ENCODE measurements around the gene DPYSL3.

The DPYSL3 gene

DNA sequence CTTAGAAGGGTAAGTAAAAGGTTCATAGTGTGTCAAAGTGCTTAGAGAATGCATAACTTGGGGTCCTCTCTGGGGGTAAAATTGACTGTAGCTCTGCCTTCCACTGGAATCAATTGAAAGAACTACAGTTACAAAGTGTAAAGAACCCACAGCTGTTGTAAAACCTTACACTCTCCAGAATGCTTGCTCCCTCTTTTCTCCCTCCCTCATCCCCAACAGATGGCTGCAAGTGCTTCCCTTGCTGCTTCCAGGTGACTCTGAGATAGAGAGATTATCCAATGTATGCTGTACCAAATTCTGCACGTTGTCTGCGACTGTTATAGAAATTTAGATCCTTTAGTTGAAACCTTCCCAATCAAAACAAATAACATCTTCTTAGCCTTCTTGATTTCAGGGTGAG is 149.1 kb downstream of the DPYSL3 start:
- DNase-seq: no peak

DNA sequence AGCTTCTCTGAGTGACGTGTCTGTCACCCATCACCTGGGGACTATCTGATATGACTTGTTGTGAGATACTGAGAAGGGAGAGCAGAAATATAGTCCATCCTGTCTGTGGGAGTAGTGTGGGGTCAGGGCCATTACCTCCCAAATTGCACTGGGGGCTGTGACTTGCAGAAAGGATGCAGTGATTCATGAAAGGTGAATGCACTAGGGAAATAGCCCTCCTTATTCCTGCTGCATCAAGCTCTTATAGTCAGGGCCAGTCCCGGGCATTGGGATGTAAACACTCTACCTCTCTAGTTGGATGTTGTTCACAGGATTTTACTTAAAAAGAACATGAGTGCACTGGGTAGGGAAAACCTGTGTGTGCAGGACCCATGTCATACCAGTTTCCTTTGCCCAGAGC is 150.3 kb downstream of the DPYSL3 start:
- DNase-seq: no peak

DNA sequence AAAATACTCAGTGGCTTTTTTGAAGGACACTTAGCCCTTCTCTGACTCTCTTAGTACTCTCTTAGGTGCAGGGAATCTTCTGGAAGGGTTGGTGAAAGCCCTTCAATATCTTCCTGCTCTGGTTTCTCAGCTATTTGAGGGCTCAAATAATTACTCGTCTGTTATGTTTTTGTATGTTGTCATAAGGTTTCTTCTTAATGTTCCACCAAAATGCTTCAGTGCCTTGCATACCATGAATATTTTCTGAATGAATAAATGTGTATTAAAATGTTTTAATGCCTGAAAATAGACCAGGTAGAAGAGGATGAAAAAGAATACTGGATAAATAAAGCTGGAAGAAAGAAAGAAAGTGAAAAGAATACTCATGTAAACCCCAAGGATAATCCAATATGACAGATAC is 150.8 kb downstream of the DPYSL3 start:
- DNase-seq: no peak

DNA sequence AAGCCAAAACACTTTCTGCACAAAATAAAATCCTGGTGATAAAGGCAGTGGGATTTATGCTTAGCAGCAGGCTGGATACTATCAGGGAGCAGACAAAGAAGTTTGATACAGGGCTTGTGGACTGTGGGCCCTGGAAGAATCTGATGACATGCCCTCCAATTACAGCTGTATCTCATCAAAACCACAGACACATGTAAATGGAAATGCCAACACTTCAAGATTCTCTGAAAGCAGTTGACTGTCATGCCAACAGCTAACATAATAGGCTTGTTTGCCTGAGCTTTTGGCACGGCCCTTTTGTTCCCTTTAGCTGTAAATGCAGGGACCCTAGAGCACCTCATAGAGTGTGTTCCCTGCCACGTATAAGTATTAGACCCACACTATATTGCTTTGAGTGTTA is 160.6 kb downstream of the DPYSL3 start:
- DNase-seq: no peak

DNA sequence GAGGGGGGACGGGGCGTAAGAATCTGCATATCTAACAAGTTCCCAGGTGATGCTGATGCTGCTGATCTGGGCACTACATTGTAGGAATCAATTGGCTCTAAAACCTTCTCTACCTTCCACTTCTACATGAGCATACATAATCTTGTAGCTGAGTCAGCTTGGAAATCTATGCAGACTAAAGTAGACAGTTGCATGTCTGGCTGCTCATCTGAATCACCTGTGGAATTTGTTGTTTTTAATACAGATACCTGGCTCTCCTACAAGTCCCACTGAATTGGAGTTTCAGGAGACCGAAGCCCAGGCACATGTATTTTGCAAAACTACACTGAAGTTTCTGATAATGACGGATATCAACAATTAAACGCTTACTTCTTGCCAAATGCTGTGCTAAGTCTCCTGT is 161.4 kb downstream of the DPYSL3 start:
- no peak for DNase-seq

DNA sequence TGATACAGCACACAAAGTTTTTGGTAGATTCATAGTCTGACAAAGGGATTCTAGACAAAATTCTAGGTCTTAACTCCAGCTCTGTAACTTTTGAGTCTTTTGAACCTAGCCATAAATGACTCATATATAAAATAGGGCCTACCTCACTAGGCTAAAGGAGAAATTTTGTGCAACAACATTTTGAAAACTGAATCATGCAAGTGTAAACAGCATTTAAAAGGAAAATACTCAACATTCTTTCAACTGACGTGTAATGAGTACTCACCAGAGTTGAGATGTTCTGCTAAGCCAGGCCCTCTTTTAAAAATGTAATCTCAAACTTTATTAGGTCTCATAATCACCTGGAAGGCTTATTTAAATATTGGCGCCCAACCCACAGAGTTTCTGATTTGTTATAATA is 161.8 kb downstream of the DPYSL3 start:
- no peak for DNase-seq

DNA sequence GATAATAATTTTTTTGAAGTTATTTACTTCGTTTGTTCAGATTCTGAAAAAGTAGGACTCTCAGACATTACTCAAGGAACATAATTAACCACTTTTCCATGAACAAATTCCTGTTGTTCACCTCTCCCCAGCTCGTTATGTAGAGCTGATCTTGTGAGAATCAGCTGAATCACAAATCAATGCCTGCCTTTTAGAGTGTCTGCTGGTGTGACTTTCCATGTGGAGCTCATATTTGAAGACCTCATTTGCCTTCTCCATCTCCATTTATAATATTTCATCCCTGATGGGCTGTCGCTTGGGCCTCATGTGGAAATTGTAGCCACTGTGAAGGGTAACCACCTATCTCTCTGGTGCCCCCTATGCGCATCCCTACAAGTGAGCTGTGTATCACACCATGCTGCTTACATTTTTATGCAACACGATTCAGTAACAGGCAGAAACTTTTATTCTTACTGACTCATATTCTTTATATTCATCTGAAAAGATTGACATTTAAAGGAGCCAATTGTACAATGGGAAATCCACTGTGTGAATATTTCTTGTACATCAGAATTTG is 163.8 kb downstream of the DPYSL3 start:
- DNase-seq: no peak

DNA sequence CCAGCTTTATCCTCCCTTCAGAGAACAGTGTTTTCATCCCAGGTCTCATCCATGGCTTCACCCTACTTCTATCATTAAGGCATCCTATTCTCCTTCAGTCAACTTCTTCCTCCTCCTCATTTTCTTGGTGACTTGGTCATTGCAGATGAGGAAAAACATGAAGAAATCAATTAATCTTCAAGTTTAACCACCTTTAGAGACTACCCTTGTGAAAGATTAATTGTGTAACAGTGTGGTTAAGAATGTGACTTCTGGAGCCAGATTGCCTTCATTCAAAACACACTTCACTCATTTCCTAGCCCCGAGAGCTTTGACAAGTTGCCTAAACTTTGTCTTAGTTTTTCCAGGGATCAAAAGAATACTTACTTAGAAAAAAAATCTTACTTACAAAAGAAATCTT is 165.0 kb downstream of the DPYSL3 start:
- no peak for DNase-seq

DNA sequence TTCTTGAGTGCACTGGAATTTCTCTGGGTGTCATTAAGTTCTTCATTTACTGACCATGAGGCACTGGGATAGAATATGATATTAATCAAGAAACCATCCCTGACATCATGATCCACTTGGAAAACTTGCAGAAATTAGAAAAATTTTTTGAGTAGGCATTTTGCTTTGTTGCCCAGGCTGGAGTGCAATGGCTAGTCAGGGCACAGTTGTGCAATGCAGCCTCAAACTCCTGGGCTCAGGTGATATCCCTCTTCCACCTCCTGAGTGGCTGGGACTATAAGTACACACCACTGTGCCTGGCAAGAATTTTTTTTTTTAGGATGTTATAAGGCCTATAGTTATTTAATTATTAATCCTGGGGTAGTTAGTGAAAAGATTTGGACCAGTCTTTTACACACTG is 168.5 kb downstream of the DPYSL3 start:
- DNase-seq: no peak

DNA sequence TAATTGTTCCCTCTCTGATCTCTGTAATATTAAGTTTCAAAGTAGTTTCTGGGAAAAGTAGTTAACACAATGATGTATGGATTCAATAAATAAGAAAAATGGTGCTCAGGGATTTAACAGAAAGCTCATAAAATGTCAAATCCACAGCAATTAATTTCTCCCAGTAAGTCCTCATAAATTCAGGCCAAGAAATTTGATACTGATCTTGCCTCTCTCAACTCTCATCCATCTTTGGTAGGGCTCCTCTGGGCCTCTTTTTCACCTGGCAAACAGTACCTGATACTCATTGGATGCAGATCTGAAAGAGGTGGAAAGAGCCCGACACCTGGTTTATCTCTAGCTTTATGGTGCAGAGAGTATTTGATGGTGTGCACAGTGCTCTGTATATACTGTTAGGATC is 168.9 kb downstream of the DPYSL3 start:
- no peak for DNase-seq

Measured in activated CD8-positive, alpha-beta memory T cell treated with anti-CD3 and anti-CD28 coated beads for 24 hours (primary cell).